GM23338 (cell line): Measurements from ENCODE around the gene DTX1. TPM values are rescaled to one million over a fixed set of nuclear protein-coding genes. Genes with fewer than 3 reads are reported as not detected.

ENCODE experiments used
- ATAC-seq: fragments of 200-7000 bp; cut with Tn5 transposase; 3 replicates; pipeline ENCODE4 v1.9.1; 2020
- DNase-seq: peaks from one replicate; pipeline ENCODE4 v3.0.0-alpha.2; 2015; ENCODE audit warnings: low spot score
- H2AFZ ChIP-seq: fragments of 200-600 bp; sonication (generic); 2 replicates; pipeline ENCODE4 v1.8.0; 2016; ENCODE audit warnings: antibody characterized with exemption, mild to moderate bottlenecking, moderate library complexity
- H3F3A ChIP-seq: fragments of 200-600 bp; sonication (generic); replicated peaks from 2 replicates; pipeline ENCODE4 v1.8.0; 2017; ENCODE audit warnings: antibody characterized with exemption, mixed run types, low read depth
- H3K27ac ChIP-seq: fragments of 200-600 bp; sonication (generic); 2 replicates; pipeline ENCODE4 v1.6.1; 2016; ENCODE audit warnings: low read depth
- H3K27me3 ChIP-seq: fragments of 200-600 bp; sonication (generic); 2 replicates; pipeline ENCODE4 v1.8.0; 2016; ENCODE audit warnings: mild to moderate bottlenecking, mixed run types, moderate library complexity; ENCODE audit not compliant: insufficient read depth
- H3K36me3 ChIP-seq: fragments of 200-600 bp; sonication (generic); 2 replicates; pipeline ENCODE4 v1.8.0; 2016; ENCODE audit warnings: mild to moderate bottlenecking; ENCODE audit not compliant: insufficient read depth
- H3K4me1 ChIP-seq: fragments of 200-600 bp; sonication (generic); 2 replicates; pipeline ENCODE4 v1.8.0; 2016; ENCODE audit warnings: mild to moderate bottlenecking, moderate library complexity; ENCODE audit not compliant: insufficient read depth
- H3K4me2 ChIP-seq: fragments of 200-600 bp; sonication (generic); 2 replicates; pipeline ENCODE4 v1.7.1; 2017; ENCODE audit warnings: mixed run types
- H3K4me3 ChIP-seq: fragments of 200-600 bp; sonication (generic); 2 replicates; pipeline ENCODE4 v1.6.1; 2016; ENCODE audit warnings: mixed run types
- H3K79me2 ChIP-seq: fragments of 200-600 bp; sonication (generic); replicated peaks from 2 replicates; pipeline ENCODE4 v1.8.0; 2017; ENCODE audit warnings: mild to moderate bottlenecking; ENCODE audit not compliant: insufficient read depth
- H3K9me2 ChIP-seq: fragments of 200-600 bp; sonication (generic); 2 replicates; pipeline ENCODE4 v1.8.0; 2017; ENCODE audit not compliant: insufficient read depth
- H4K20me1 ChIP-seq: fragments of 200-600 bp; sonication (generic); replicated peaks from 2 replicates; pipeline ENCODE4 v1.8.0; 2017; ENCODE audit warnings: mild to moderate bottlenecking; ENCODE audit not compliant: insufficient read depth
- H3K27ac Mint-ChIP-seq: 2 replicates; pipeline ENCODE4 v1.8.0; 2020; ENCODE audit warnings: inconsistent platforms, mild to moderate bottlenecking, moderate library complexity, mixed read lengths
- H3K27me3 Mint-ChIP-seq: 3 replicates; pipeline ENCODE4 v1.8.0; 2022; ENCODE audit warnings: low read depth, mild to moderate bottlenecking, moderate library complexity, mixed read lengths, inconsistent platforms; ENCODE audit not compliant: insufficient read depth, poor library complexity
- H3K36me3 Mint-ChIP-seq: 3 replicates; pipeline ENCODE4 v1.8.0; 2021; ENCODE audit warnings: low read depth, mild to moderate bottlenecking, inconsistent platforms, moderate library complexity, mixed read lengths
- H3K4me1 Mint-ChIP-seq: 3 replicates; pipeline ENCODE4 v1.8.0; 2020; ENCODE audit warnings: mild to moderate bottlenecking, inconsistent platforms, mixed read lengths
- H3K4me3 Mint-ChIP-seq: 3 replicates; pipeline ENCODE4 v1.8.0; 2021; ENCODE audit warnings: moderate library complexity, mild to moderate bottlenecking, inconsistent platforms, mixed read lengths
- H3K9me3 Mint-ChIP-seq: 3 replicates; pipeline ENCODE4 v1.8.0; 2020; ENCODE audit warnings: moderate library complexity, mild to moderate bottlenecking, inconsistent platforms, mixed read lengths
- CREB1 ChIP-seq: fragments of 250-450 bp; sonication (Bioruptor Pico); IDR thresholded peaks from 2 replicates; pipeline ENCODE4 v1.5.0; 2020; ENCODE audit warnings: low read depth, mild to moderate bottlenecking, moderate library complexity
- CTCF ChIP-seq, 2 experiments: fragments of 200-600 bp in 1 of 2; sonication (generic) in 1 of 2; conservative IDR thresholded peaks; 2 replicates each; pipeline versions ENCODE4 v1.5.1 to v1.6.1; 2016 to 2017; ENCODE audit warnings: antibody characterized with exemption in 2 of 2, low read depth in 2 of 2, mild to moderate bottlenecking in 2 of 2, moderate library complexity in 1 of 2
- EZH2 ChIP-seq: fragments of 200-600 bp; sonication (generic); IDR thresholded peaks from one replicate; pipeline ENCODE4 v1.8.0; 2017; ENCODE audit warnings: antibody characterized with exemption, mild to moderate bottlenecking, low read depth; ENCODE audit not compliant: unreplicated experiment
- EZH2phosphoT487 ChIP-seq: fragments of 200-600 bp; sonication (generic); IDR thresholded peaks from one replicate; pipeline ENCODE4 v1.8.1; 2018; ENCODE audit warnings: antibody characterized with exemption; ENCODE audit not compliant: unreplicated experiment
- JUNB ChIP-seq: IDR thresholded peaks from one replicate; pipeline ENCODE4 v1.6.1; 2016; ENCODE audit warnings: antibody characterized with exemption; ENCODE audit not compliant: unreplicated experiment
- NANOG ChIP-seq: IDR thresholded peaks from 2 replicates; pipeline ENCODE4 v1.6.1; 2016; ENCODE audit warnings: antibody characterized with exemption, borderline replicate concordance
- POLR2AphosphoS5 ChIP-seq: IDR thresholded peaks from 2 replicates; pipeline ENCODE4 v1.6.1; 2016; ENCODE audit warnings: antibody characterized with exemption, low read depth
- REST ChIP-seq: IDR thresholded peaks from one replicate; pipeline ENCODE4 v1.6.1; 2018; ENCODE audit warnings: antibody characterized with exemption; ENCODE audit not compliant: unreplicated experiment
- STAT1 ChIP-seq: IDR thresholded peaks from one replicate; pipeline ENCODE4 v1.6.1; 2016; ENCODE audit warnings: antibody characterized with exemption; ENCODE audit not compliant: unreplicated experiment
- ZNF114 ChIP-seq: fragments of 250-450 bp; sonication (Bioruptor Pico); IDR thresholded peaks from 2 replicates; pipeline ENCODE4 v1.5.0; 2020; ENCODE audit warnings: mild to moderate bottlenecking, moderate library complexity
- ZNF331 ChIP-seq: fragments of 250-450 bp; sonication (Bioruptor Pico); IDR thresholded peaks from 2 replicates; pipeline ENCODE4 v1.5.0; 2020; ENCODE audit warnings: low read depth, mild to moderate bottlenecking, moderate library complexity
- ZNF462 ChIP-seq: fragments of 250-450 bp; sonication (Bioruptor Pico); IDR thresholded peaks from 2 replicates; pipeline ENCODE4 v1.5.0; 2020; ENCODE audit warnings: mild to moderate bottlenecking, moderate library complexity
- polyA plus RNA-seq: library from polyadenylated mRNA; unstranded; fragments of >200 nt; fragmentation: Nextera tagmentation; extraction: Ambion mirVana; gene quantifications from 2 replicates; pipeline ENCODE4 v1.2.1, GENCODE V29; 2016
- total RNA-seq: library from RNA; depleted of rRNA; stranded (reverse); fragments of >200 nt; shearing (Covaris generic); gene quantifications from 2 replicates; pipeline ENCODE4 v1.2.3, GENCODE V29; 2014
- TF ChIP-seq, protein P1 (sequence below): IDR thresholded peaks from 2 replicates; pipeline ENCODE4 v1.6.1; 2016; ENCODE audit warnings: antibody characterized with exemption

Gene DTX1
- total and polyA plus RNA-seq, 2 experiments from 2014 or later = 1.6 to 9.0 TPM

DNA sequence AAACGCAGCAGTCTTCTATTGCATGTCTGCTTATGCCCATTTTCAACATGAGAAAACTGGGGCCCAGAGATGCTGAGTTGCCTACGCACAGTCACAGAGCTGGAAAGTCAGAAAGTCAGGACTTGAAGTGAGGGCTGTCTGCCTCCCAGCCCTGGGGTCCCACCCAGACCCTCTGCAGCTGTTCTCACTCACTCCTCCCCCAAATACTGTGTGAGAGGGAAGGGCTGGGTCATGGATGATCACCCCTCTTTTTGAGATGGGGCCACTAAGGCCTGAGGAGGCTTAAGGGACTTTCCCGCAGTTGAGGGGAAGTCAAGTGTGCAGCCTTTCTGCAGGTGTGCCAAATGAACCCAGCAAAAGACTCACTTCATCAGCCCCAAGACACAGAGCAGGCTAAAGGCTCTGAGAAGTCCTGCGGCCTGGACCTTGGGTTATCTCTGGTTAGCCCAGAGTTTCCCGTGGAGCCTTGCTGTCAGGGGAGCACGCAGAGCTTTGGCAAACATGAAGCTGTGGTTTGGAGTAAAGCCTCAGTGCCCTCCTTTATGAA is 18.7 kb downstream of the DTX1 start:
- Mint-ChIP-seq H3K27me3 (peaks cover 30% of the 10 kb centered on the region), H3K27ac (no peak overlapping the region)

More for the DNA sequence above, 18.7 kb downstream of the DTX1 start:
- no peak overlapping the region for H3K27ac ChIP-seq
- no peaks in the 10 kb centered on the region for H3F3A ChIP-seq
- H3K4me3 ChIP-seq = no peak overlapping the region
- no peaks in the 10 kb centered on the region for H3K9me2 ChIP-seq
- no peak overlapping the region for H3K4me2 ChIP-seq
- H3K79me2 ChIP-seq = no peaks in the 10 kb centered on the region
- H4K20me1 ChIP-seq = 0 out of 2 replicates have a peak, but pooled peaks cover 2% of the 10 kb centered on the region
- ATAC-seq = no peak
- H3K27me3 ChIP-seq = peaks cover 36% of the 10 kb centered on the region
- no peak overlapping the region for H3K4me3 Mint-ChIP-seq
- H3K36me3 Mint-ChIP-seq = no peaks in the 10 kb centered on the region
- no peaks in the 10 kb centered on the region for H3K9me3 Mint-ChIP-seq
- no peak overlapping the region for H2AFZ ChIP-seq
- peaks cover 23% of the 10 kb centered on the region for H3K4me1 Mint-ChIP-seq
- TF ChIP-seq CTCF (conservative IDR thresholded peaks at IDR 0.05; ENCODE audit: low read depth in 2 of 2) (no peak), STAT1 (no peak), CREB1 (CRISPR knock-in tag) (no peak), JUNB (no peak), POLR2AphosphoS5 (no peak), ZNF462 (CRISPR knock-in tag) (no peak), ZNF114 (CRISPR knock-in tag) (no peak), ZNF331 (CRISPR knock-in tag) (no peak), EZH2 (no peak), EZH2phosphoT487 (no peak), NANOG (no peak), REST (no peak)
- TF ChIP-seq, protein P1, sequence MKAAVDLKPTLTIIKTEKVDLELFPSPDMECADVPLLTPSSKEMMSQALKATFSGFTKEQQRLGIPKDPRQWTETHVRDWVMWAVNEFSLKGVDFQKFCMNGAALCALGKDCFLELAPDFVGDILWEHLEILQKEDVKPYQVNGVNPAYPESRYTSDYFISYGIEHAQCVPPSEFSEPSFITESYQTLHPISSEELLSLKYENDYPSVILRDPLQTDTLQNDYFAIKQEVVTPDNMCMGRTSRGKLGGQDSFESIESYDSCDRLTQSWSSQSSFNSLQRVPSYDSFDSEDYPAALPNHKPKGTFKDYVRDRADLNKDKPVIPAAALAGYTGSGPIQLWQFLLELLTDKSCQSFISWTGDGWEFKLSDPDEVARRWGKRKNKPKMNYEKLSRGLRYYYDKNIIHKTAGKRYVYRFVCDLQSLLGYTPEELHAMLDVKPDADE = no peak
- H3K36me3 ChIP-seq = no peaks in the 10 kb centered on the region
- DNase-seq = no peak
- H3K4me1 ChIP-seq = no peaks in the 10 kb centered on the region
